Stimulated activated CD4-positive, alpha-beta T cell treated with anti-CD3 and anti-CD28 coated beads, Interleukin-4, amount 100 ng/mL, for 4 hours (primary cell): ENCODE data around the gene CENPX.

Source experiments
- DNase-seq, 2 experiments: peaks; one replicate each; pipeline ENCODE4 v3.0.0-alpha.2; 2020

CENPX gene

GRCh38 chr17:82022310-82022980, at the start of gene CENPX:
CENPX (minus strand) TSS chr17:82022878; CDS start chr17:82022861, 17 bp downstream.
- no peak for DNase-seq

- no peak for DNase-seq
Observed at GRCh38 chr17:82070611-82071010, 47.9 kb upstream of the CENPX start.

- DNase-seq, result peak; percentile 62 to 78
Observed at GRCh38 chr17:82065638-82066303, 43.1 kb upstream of the CENPX start, which contains the start of gene DUS1L. DUS1L (minus strand) TSS chr17:82065804; CDS start chr17:82065059, 745 bp downstream.

GRCh38 chr17:82065193-82065637, 42.5 kb upstream of the CENPX start:
- DNase-seq, result peak; percentile 38 to 39

GRCh38 chr17:82064433-82065192, 41.9 kb upstream of the CENPX start:
- DNase-seq, result peak in 1 of 2 experiments; percentile 3

GRCh38 chr17:82063424-82064415, 41.0 kb upstream of the CENPX start:
- DNase-seq, result no peak

GRCh38 chr17:82062984-82063368, 40.3 kb upstream of the CENPX start:
- DNase-seq, result no peak

- DNase-seq, result no peak
Observed at GRCh38 chr17:82062076-82062983, 39.7 kb upstream of the CENPX start.

GRCh38 chr17:82061047-82061925, 38.6 kb upstream of the CENPX start:
- no peak for DNase-seq

GRCh38 chr17:82060614-82061013, 37.9 kb upstream of the CENPX start:
- DNase-seq, result no peak

GRCh38 chr17:82060001-82060380, 37.3 kb upstream of the CENPX start:
- no peak for DNase-seq

- DNase-seq, result no peak
Observed at GRCh38 chr17:82059272-82060000, 36.8 kb upstream of the CENPX start.

GRCh38 chr17:82058855-82059249, 36.2 kb upstream of the CENPX start:
- no peak for DNase-seq

GRCh38 chr17:82058230-82058854, 35.7 kb upstream of the CENPX start:
- no peak for DNase-seq

GRCh38 chr17:82056729-82057621, 34.3 kb upstream of the CENPX start:
- no peak for DNase-seq

- no peak for DNase-seq
Observed at GRCh38 chr17:82055965-82056728, 33.5 kb upstream of the CENPX start.
